ENCODE results near the gene CD44. TPM values are rescaled to one million over a fixed set of nuclear protein-coding genes. Genes with fewer than 3 reads are reported as not detected.

The CD44 gene
- total and polyA plus RNA-seq, 2 experiments from 2014 or later = 405 to 519 TPM

DNA sequence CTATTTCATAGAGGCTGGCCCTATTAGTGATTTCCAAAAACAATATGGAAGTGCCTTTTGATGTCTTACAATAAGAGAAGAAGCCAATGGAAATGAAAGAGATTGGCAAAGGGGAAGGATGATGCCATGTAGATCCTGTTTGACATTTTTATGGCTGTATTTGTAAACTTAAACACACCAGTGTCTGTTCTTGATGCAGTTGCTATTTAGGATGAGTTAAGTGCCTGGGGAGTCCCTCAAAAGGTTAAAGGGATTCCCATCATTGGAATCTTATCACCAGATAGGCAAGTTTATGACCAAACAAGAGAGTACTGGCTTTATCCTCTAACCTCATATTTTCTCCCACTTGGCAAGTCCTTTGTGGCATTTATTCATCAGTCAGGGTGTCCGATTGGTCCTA is 91.4 kb downstream of the CD44 start:
- H3K4me1 ChIP-seq (ENCODE audit: insufficient read depth) = peaks cover 14% of the 10 kb centered on the region

DNA sequence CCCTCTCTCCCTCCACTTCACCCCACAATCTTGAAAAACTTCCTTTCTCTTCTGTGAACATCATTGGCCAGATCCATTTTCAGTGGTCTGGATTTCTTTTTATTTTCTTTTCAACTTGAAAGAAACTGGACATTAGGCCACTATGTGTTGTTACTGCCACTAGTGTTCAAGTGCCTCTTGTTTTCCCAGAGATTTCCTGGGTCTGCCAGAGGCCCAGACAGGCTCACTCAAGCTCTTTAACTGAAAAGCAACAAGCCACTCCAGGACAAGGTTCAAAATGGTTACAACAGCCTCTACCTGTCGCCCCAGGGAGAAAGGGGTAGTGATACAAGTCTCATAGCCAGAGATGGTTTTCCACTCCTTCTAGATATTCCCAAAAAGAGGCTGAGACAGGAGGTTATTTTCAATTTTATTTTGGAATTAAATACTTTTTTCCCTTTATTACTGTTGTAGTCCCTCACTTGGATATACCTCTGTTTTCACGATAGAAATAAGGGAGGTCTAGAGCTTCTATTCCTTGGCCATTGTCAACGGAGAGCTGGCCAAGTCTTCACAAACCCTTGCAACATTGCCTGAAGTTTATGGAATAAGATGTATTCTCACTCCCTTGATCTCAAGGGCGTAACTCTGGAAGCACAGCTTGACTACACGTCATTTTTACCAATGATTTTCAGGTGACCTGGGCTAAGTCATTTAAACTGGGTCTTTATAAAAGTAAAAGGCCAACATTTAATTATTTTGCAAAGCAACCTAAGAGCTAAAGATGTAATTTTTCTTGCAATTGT is 92.3 kb downstream of the CD44 start:
- in situ Hi-C loops (cut with MboI) = no loop called here
- no peak for TF ChIP-seq EZH2 (IDR thresholded peaks at IDR 0.05; ENCODE audit: insufficient read depth, poor library complexity, severe bottlenecking)
- no peak for TF ChIP-seq EZH2phosphoT487 (IDR thresholded peaks at IDR 0.05; ENCODE audit: insufficient read depth, low read depth)
- H3K4me1 ChIP-seq (ENCODE audit: insufficient read depth) = peaks cover 23% of the 10 kb centered on the region
- peaks cover 100% of the 10 kb centered on the region for H3F3A ChIP-seq (ENCODE audit: insufficient read depth)
- peaks cover 61% of the 10 kb centered on the region for H3K36me3 ChIP-seq (ENCODE audit: low read depth)
- no peak overlapping the region for H3K4me2 ChIP-seq (ENCODE audit: unreplicated experiment)
- WGBS, 2 experiments (ENCODE audit: low coverage in 1 of 2, low lambda C conversion rate in 2 of 2, missing lambda C conversion rate in 2 of 2) = 80 to 86% methylated on average over 5 of the region's 5 CpGs
- H3K27me3 ChIP-seq (replicated peaks; ENCODE audit: insufficient read depth) = no peaks in the 10 kb centered on the region
- H3K4me3 ChIP-seq = no peak overlapping the region
- no peak overlapping the region for H2AFZ ChIP-seq
- H3K9me2 ChIP-seq (ENCODE audit: insufficient read depth) = no peaks in the 10 kb centered on the region
- H3K9me3 ChIP-seq (ENCODE audit: low read depth) = no peaks in the 10 kb centered on the region
- DNase-seq = no peak
- no peaks in the 10 kb centered on the region for H3K79me2 ChIP-seq (ENCODE audit: insufficient read depth)
- no peak overlapping the region; the same call in none of the 2 replicates for H3K27ac ChIP-seq
- no peaks in the 10 kb centered on the region for H4K20me1 ChIP-seq (ENCODE audit: insufficient read depth)
- no peak overlapping the region for H3K9ac ChIP-seq

More for the DNA sequence above, 91.4 kb downstream of the CD44 start:
- no peaks in the 10 kb centered on the region for H3K9me3 ChIP-seq (ENCODE audit: low read depth)
- H2AFZ ChIP-seq = no peak overlapping the region
- no peaks in the 10 kb centered on the region for H3K9me2 ChIP-seq (ENCODE audit: insufficient read depth)
- WGBS, 2 experiments (ENCODE audit: low coverage in 1 of 2, low lambda C conversion rate in 2 of 2, missing lambda C conversion rate in 2 of 2) = 100% methylated on average over 1 of the region's 1 CpG
- H3K36me3 ChIP-seq (ENCODE audit: low read depth) = peaks cover 69% of the 10 kb centered on the region
- H3K79me2 ChIP-seq (ENCODE audit: insufficient read depth) = 0 out of 2 replicates have a peak, but pooled peaks cover under 1% of the 10 kb centered on the region
- DNase-seq = no peak
- no peaks in the 10 kb centered on the region for H4K20me1 ChIP-seq (ENCODE audit: insufficient read depth)
- no peak overlapping the region for H3K4me2 ChIP-seq (ENCODE audit: unreplicated experiment)
- no peak overlapping the region for H3K4me3 ChIP-seq
- H3K9ac ChIP-seq = no peak overlapping the region
- peaks cover 100% of the 10 kb centered on the region for H3F3A ChIP-seq (ENCODE audit: insufficient read depth)
- peak overlapping the region; percentile 16; the same call in 1 of the 2 replicates for H3K27ac ChIP-seq
- in situ Hi-C loops (cut with MboI) = no loop called here
- no peaks in the 10 kb centered on the region for H3K27me3 ChIP-seq (replicated peaks; ENCODE audit: insufficient read depth)
- TF ChIP-seq EZH2phosphoT487 (IDR thresholded peaks at IDR 0.05; ENCODE audit: insufficient read depth, low read depth) (no peak), EZH2 (IDR thresholded peaks at IDR 0.05; ENCODE audit: insufficient read depth, poor library complexity, severe bottlenecking) (no peak)

DNA sequence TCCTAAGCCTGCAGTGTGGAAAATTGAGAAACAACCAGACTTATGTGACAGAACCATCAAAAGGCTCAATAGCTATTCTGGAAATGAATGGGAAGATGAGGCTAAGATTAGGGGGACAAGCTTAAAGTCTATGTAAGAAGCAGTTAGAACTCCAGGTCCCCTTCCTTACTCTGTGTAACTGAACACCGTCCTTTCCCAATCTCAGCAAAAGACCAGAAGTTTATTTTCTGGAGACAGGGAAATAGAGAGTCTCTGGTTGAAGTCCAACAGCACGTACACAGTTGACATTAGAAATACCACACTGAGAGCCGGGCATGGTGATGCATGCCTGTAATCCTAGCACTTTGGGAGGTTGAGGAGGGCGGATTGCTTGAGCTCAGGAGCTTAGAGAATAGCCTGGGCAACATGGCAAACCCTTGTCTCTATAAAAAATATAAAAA is 93.9 kb downstream of the CD44 start:
- Histone ChIP-seq H3K79me2 (ENCODE audit: insufficient read depth) (no peaks in the 10 kb centered on the region), H3K9me2 (ENCODE audit: insufficient read depth) (no peaks in the 10 kb centered on the region), H3F3A (ENCODE audit: insufficient read depth) (peaks cover 93% of the 10 kb centered on the region), H4K20me1 (ENCODE audit: insufficient read depth) (no peaks in the 10 kb centered on the region), H3K9ac (no peak overlapping the region), H3K9me3 (ENCODE audit: low read depth) (no peaks in the 10 kb centered on the region), H3K4me1 (ENCODE audit: insufficient read depth) (peaks cover 23% of the 10 kb centered on the region), H3K27me3 (replicated peaks; ENCODE audit: insufficient read depth) (no peaks in the 10 kb centered on the region), H2AFZ (no peak overlapping the region), H3K4me3 (no peak overlapping the region), H3K36me3 (ENCODE audit: low read depth) (peaks cover 49% of the 10 kb centered on the region), H3K4me2 (ENCODE audit: unreplicated experiment) (no peak overlapping the region), H3K27ac (peak overlapping the region; percentile 11; the same call in 1 of the 2 replicates)
- in situ Hi-C loops (cut with MboI) = no loop called here
- TF ChIP-seq EZH2phosphoT487 (IDR thresholded peaks at IDR 0.05; ENCODE audit: insufficient read depth, low read depth) (no peak), EZH2 (IDR thresholded peaks at IDR 0.05; ENCODE audit: insufficient read depth, poor library complexity, severe bottlenecking) (no peak)
- DNase-seq = no peak
- 91 to 95% methylated on average over 4 of the region's 4 CpGs for WGBS, 2 experiments (ENCODE audit: low coverage in 1 of 2, low lambda C conversion rate in 2 of 2, missing lambda C conversion rate in 2 of 2)

GRCh38 chr11:35233518-35233917 is 94.5 kb downstream of the CD44 start:
- Histone ChIP-seq H3K27ac (peak overlapping the region; percentile 11; the same call in 1 of the 2 replicates), H2AFZ (no peak overlapping the region), H3K4me3 (no peak overlapping the region), H3F3A (ENCODE audit: insufficient read depth) (peaks cover 87% of the 10 kb centered on the region), H3K9ac (no peak overlapping the region), H3K27me3 (replicated peaks; ENCODE audit: insufficient read depth) (no peaks in the 10 kb centered on the region), H4K20me1 (ENCODE audit: insufficient read depth) (no peaks in the 10 kb centered on the region), H3K4me1 (ENCODE audit: insufficient read depth) (peaks cover 19% of the 10 kb centered on the region), H3K4me2 (ENCODE audit: unreplicated experiment) (no peak overlapping the region), H3K79me2 (ENCODE audit: insufficient read depth) (no peaks in the 10 kb centered on the region), H3K9me3 (ENCODE audit: low read depth) (no peaks in the 10 kb centered on the region), H3K9me2 (ENCODE audit: insufficient read depth) (no peaks in the 10 kb centered on the region), H3K36me3 (ENCODE audit: low read depth) (peaks cover 43% of the 10 kb centered on the region)
- in situ Hi-C loops (cut with MboI) = no loop called here
- no peak for TF ChIP-seq EZH2phosphoT487 (IDR thresholded peaks at IDR 0.05; ENCODE audit: insufficient read depth, low read depth)
- TF ChIP-seq EZH2 (IDR thresholded peaks at IDR 0.05; ENCODE audit: insufficient read depth, poor library complexity, severe bottlenecking) = no peak
- 7 to 14% methylated on average over 1 of the region's 1 CpG for WGBS, 2 experiments (ENCODE audit: low coverage in 1 of 2, low lambda C conversion rate in 2 of 2, missing lambda C conversion rate in 2 of 2)
- DNase-seq = no peak

All from GM23248 (cell line).